GM19467 (cell line): ENCODE measurements around the gene GAS2L1.

Experiments
- ATAC-seq: cut with Tn5 transposase; IDR thresholded peaks from one replicate; pipeline ENCODE4 v1.9.1; 2021; ENCODE audit warnings: mild to moderate bottlenecking, moderate library complexity; ENCODE audit not compliant: unreplicated experiment

GAS2L1 gene

DNA sequence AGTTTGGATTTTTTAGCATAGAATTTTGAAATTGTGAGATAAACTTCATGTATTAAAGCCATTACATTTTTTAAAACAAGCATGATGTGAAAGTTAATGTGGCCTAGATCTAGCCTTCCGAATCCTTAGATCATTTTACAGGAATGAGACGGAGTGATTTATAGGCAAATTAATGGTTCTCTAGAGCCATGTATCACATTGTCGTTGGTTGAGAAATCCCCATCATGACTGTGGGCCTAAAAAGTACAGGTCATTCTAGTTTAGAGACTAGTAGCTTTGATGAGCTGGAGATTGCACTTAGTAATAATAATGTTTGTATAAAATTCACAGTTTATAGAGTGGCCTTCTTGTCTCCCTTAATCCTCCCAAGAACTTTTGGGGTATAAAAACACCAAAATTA lies 31.3 kb upstream of the GAS2L1 start:
- no peak for ATAC-seq

DNA sequence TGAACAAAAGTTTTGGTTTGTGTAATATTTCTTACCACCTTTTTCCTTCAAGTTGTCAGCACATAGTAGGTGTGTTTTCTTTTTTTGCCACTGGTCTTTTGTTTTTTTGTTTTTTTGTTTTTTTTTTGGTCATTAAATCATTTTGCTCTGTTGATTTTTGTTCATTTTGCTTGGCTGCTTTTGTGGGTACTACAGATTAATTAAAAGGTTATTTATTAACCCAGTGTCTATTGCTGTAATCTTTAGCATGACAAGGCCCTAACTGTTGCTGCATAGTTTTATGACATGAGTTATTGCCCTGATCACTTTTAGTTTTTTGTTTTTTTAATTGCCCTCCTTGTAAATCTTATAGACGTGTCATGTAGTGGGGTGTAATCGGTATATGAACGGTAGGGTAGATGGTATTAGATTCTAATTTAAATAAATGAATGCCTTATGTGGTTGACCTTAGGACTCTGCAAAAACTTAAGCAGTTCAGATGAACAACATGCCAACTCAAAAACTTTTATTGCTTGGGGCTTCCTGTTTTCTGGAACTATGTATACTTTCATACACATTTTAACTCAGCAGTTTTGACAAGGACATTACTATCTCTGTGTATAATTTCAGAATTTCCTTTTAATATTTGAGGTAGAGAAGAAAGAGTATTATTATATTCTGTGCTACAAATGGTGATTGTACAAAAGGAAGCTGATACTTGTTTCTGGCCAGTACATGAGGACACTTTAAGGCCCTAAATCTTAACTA lies 30.5 kb upstream of the GAS2L1 start:
- no peak for ATAC-seq

DNA sequence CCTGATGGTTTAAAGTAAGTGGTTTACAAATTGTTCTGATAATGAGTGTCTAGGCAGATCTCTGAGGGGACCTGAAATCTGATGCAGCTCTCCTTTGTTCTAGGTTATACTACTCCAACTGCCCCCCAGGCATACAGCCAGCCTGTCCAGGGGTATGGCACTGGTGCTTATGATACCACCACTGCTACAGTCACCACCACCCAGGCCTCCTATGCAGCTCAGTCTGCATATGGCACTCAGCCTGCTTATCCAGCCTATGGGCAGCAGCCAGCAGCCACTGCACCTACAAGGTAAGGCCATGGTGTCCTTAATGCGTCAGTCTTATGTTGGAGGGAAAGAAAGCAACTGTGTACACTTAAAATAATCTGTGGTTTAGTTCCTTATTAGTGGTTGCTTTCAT lies 28.5 kb upstream of the GAS2L1 start:
- ATAC-seq = no peak

DNA sequence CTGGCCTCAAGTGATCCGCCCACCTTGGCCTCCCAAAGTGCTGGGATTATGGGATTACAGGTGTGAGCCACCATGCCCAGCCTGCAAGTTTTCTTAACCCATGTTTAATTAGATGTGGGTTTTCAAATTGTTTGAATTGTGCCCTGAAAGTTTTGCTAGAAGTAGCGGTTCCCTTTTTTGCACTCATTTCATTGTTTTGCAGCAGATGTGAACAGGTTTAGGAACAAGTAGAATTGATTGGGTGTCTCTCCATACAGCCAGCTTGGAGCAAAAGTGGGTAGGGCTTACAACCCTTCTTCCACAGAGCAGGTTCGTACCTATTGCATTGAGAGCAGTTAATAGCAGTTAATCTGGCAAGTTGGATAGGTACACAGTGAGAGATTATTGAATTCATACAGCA lies 22.3 kb upstream of the GAS2L1 start:
- ATAC-seq = no peak

DNA sequence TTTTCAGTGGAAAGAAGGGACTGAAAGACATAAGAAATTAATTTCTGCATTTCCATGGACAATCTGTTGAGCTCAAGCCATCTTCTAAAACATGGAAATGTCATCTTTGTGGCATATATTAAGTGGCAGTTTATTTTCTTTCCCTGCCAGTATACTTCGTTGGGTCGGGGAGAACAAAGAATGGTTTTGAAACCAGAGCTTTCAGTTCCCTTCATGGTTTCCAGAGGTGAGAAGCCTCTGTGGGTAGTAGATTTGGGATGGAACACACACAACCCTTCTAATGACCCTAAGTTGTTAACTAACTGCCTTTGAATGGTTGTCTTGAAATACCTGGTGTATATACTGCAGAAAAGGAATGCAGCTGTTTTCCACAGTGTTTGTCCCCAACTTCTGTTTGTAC lies 17.6 kb upstream of the GAS2L1 start:
- no peak for ATAC-seq

DNA sequence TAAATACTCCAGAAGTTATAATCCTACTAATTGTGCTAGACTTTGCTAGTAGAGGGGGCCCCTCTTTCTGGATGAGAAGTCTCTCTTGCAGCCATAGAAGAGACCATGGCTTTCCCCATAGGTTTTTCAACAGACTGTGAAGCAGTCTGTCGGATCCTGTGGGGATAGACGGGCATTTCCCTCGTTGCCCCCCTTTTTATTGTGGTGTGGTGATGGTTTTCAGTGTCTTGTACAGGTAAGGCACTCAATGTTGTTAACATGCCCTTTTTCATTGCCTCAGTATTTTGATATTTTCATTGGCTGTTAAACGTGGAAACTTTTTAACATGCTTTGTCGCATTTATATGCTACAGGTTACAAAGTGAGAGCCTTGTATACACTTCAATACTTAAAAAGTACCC lies 16.4 kb upstream of the GAS2L1 start:
- no peak for ATAC-seq

DNA sequence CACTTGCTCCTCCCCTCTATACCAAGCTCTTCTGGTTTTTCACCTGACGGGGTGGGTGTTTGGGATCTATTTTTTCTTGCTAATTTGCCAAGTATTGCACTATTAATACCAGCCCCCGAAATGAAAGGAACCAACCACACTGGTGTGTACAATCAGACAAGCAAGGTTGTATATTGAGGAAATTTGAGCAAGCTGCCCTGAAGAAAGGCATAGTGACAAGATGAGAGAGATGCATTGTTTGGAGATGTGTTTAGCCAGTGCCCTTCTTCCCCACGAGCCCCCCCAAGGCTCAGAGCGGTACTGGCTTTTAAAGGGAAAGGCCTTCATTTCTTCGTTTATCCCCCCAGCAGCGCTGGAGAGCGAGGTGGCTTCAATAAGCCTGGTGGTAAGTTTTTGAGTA lies 15.2 kb upstream of the GAS2L1 start:
- ATAC-seq = no peak

DNA sequence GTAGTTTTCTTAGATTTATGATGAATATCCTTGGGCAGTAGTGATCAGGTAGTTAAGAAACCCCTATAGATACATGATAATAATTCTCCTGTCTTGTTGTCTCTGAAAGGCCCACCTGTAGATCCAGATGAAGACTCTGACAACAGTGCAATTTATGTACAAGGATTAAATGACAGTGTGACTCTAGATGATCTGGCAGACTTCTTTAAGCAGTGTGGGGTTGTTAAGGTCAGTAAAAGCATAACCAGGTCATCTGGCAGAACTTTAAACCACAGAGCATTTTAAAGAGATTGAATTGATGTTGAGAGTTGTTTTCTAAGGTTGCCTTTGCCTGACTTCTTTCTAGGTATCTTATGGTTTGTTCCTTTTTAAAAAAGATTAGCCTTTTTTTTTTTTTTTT lies 14.1 kb upstream of the GAS2L1 start:
- ATAC-seq = no peak

DNA sequence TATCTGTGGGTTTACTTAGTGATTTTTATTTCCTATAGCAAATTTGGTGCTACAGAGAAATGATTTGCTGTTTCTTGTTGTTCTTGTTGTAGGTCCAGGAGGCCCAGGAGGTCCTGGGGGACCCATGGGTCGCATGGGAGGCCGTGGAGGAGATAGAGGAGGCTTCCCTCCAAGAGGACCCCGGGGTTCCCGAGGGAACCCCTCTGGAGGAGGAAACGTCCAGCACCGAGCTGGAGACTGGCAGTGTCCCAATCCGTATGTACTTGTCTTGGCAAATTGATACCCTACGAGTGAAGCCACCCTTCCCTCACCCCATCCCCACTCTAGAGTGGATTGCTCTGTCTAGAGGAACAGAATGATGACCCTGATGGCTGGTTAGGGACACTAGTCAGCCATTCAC lies 7.8 kb upstream of the GAS2L1 start:
- ATAC-seq = no peak

DNA sequence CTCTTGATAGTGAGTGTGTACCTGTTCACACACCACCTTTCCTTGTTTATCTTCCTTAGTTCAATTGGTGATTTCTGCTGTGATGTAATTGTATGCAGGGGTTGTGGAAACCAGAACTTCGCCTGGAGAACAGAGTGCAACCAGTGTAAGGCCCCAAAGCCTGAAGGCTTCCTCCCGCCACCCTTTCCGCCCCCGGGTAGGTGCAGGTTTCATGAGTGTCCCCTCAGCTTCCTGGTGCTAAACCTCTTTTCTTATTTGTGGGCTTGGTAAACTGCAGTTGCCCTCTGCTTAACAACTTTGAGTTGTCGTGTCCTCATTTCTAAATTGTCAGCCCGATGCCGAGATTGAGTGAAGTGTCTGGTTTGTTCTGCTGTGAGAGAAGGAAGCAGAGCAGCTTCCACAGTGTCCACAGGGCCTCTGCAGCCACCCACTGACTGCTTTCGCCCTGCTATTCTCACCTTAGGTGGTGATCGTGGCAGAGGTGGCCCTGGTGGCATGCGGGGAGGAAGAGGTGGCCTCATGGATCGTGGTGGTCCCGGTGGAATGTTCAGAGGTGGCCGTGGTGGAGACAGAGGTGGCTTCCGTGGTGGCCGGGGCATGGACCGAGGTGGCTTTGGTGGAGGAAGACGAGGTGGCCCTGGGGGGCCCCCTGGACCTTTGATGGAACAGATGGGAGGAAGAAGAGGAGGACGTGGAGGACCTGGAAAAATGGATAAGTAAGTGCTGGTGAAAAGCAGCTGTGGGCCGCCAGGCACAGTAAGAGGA lies 7.1 kb upstream of the GAS2L1 start:
- no peak for ATAC-seq

DNA sequence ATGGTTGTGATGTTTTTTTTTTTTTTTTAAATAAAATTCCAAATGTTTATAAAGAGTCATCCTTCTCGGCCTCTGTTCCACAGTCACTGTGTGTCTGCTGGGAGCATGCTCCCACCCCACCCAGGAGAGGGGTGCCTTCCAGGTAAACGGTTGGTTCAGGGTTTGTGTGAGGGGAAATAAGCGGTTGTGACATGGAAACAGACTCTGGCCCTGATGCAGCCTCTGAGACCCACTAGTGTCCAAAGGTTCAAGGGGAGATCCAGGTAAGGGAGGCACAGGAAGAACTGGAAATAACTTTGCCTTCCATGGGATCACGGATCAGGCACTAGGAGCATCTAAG lies 6.0 kb upstream of the GAS2L1 start:
- ATAC-seq = no peak

DNA sequence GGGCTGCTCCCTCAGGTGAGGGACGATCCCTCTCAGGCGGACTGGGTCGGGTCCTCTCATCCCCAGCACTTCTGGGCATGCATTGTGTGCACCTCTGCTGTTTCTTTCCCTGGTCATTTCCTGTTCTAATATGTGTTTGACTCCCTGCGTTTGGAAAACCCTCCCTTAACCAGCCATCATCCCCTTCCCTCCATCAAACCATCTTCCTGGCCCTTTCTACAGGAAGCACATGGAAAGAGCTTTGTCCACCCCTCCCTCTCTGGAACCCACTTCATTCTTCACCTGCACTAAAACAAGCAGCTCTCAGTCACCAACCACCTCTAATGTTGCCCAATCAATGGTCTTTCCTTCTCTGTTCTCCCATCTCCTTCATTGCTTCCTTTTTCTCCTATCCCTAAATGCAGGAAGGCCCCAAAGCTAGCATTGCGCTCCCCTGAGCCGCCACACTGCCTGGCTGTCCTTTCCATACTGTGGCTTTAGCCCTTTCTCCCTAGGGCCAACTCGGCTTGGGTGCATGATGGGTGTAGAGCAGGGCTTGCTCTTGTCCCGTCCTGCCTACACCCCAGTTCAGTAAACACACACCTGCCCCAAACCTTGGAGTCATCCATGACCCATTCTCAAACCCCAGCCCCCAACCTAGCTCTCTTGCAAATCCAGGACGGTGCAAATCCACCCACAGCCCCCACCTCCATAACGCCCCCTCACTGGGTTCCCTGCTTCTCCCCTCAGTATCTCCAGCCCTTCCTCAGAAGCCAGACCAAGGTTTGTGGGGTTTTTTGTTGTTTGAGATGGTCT lies 5.4 kb upstream of the GAS2L1 start:
- no peak for ATAC-seq

DNA sequence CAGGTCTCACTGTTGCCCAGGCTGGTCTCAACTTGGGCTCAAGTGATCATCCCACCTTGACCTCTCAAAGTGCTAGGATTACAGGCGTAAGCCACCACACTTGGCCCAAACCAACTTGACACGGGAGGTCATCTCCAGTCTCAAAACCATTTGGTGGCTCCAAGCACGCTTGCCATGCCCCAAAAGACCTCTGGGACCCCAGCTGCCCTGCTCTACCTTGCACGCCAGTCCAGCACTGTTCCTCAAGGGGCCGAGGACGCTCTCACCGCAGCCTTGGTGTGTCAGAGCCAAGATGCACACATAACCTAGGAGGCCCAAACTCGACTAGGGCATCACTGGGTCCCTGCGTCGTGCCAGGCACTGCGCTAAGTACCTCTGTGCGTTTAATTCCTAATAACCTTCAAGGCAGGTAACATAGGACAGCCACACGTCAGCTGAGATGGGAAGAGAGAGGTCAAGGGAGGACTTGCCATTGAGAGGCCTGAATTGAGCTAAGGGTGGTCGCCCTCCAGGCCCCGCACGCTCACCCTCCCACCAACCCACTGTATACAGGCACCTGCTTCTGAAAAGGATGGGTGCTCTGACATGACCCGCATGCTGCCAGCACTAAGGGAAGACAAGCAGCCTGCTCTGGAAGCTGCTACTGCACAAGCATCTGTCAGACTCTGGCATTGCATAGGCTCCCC lies 4.6 kb upstream of the GAS2L1 start:
- no peak for ATAC-seq

DNA sequence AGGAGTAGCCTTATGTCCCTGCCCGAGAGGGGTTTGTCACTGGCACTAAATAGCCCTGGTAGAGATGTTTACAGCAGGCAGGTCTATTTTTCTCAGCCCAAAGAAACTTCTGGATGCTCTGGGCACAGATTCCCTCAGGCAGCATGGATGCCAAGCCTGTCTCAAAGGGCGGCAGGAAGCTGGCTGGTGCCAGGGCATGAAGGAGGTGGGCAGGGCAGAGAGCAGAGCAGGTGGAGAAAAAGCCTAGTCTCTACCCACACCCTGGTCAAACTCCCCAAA lies 4.1 kb upstream of the GAS2L1 start:
- ATAC-seq = no peak

DNA sequence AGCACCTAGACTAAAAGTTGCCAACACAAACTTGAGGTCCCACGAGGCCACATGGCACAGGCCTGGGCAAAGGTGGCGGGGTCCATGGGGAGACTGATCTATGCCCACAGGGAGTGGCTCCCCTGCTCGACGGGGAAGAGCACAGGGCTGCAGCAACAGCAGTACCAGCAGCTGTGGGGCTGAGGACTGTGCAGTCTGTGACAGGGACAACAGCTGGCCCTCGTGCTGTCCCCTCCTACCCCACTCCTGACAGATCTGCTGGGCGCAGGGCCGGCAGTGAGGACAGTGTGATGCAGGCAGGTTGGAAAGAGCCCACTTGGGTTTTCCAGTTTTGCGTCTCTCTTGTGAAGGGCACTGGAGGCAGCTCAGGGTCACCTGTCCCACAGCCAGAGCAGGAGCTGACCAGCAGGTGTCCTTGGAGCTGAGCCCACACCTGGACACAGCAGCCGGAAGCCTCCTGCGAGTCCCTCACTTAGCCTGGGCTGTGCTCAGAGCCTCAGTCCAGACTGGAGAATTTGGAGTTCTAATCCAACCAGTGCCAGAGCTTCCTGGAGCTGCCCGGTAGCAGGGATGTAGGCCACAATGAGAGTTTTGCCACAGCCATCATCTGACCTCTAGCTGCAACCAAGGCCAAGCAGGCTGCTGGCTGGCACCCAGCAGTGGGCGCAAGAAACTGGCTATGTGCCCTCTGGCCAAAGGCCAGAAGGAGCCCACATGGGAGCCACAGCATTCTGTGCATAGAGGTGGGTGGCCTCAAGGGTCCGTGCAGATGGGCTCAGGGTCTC lies 3.6 kb upstream of the GAS2L1 start:
- no peak for ATAC-seq

DNA sequence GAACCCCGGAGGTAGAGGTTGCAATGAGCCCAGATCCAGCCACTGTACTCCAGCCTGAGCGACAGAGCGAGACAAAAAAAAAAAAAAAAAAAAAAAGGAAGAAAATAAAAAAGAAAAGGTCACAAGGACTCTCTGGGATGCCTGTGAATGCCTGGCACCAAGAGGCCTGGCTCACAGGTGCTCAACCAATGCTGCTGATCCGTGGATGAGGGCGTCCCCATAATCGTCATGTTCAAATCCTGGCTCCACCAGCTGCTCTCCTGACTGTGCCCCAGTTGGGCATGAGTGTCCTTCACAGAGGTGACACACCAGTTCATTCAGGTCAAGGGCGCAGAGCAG lies 645 bp upstream of the GAS2L1 start:
- no peak for ATAC-seq

DNA sequence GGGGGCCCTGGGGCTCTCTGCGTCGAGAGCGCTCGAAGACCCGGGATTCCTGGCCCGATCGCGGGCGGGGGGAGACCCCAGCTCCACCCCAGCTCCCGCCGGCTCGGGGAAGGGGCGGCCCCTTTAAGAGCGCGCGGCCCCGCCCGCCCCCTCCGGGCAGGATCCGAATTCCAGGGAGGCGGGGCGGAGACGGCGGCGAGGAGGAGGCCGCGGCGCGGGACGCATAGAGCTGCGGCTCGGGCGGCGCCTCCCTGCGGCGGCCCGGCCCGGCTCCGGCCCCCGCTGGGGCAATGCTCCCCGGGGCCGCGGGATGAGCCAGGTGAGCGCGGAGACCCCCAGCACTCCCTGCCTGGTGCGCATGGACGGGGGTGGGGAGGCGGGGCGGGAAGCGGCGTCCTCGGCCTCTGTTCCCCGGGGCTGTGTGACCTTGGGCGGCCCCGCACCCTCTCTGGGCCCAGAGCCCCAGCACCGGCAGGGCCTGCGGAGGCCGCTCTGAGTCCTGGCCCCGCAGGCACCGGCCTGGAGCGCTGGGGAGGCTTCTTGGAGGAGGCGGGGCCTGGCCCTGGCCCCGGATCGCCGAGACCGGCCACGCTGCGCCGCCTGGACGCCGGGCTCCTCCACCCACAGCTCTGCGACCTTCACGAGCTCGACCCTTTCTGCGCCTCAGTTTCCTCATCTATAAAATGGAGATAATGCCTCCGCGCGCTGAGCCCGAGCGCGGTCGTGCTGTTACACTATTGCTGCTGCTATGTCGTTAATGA lies 565 bp downstream of the GAS2L1 start:
- ATAC-seq = no peak

DNA sequence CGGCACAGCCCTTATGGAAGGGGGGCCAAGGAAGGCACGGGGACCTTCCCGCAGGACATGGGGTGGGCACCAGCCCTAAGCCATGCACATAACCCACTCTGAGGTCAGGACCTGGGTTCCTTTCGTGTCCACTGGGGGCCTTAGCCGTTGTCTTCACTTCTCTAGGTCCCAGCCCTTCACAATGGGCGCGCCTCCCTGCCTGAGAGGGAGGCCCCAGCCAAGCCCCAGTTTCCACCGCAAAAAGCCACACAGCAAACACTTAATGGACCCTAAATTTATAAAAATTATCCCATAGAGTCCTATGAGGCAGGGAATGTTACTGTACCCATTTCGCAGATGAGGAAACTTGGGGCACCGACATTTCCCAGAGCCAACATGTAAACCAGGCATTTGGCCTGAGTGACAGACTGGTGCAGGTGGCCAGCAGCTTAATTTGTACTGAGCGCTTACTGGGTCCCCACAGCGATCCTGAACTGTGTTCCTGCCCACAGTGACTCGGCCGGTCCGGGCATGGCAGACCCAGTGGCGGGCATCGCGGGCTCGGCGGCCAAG lies 1.2 kb downstream of the GAS2L1 start:
- no peak for ATAC-seq

DNA sequence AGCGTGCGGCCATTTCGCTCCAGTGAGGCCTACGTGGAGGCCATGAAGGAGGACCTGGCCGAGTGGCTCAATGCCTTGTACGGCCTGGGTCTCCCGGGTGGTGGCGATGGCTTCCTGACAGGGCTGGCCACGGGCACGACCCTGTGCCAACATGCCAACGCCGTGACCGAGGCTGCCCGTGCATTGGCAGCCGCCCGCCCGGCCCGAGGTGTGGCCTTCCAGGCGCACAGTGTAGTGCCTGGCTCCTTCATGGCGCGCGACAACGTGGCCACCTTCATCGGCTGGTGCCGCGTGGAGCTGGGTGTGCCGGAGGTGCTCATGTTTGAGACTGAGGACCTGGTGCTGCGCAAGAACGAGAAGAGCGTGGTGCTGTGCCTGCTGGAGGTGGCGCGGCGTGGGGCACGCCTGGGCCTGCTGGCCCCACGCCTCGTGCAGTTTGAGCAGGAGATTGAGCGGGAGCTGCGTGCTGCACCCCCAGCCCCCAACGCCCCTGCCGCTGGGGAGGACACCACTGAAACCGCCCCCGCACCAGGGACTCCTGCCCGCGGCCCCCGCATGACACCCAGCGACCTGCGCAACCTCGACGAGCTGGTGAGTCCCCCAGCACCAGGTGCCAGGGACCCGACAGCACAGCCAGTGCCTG lies 1.8 kb downstream of the GAS2L1 start:
- no peak for ATAC-seq
